GM13976 (cell line): ENCODE results near the gene XYLB.
"Not testable (repeated sequence)": the region's sequence is repeated elsewhere in the genome, so short reads cannot be mapped to it uniquely, and the experiment has no call there.

Experiments
- DNase-seq: peaks from one replicate; pipeline ENCODE4 v3.0.0; 2012; ENCODE audit warnings: low spot score
- CTCF ChIP-seq: IDR thresholded peaks from 2 replicates; pipeline ENCODE4 v1.5.1; 2012; ENCODE audit warnings: borderline replicate concordance, mild to moderate bottlenecking; ENCODE audit not compliant: insufficient read depth; ENCODE audit errors: extremely low read depth, missing control alignments, control extremely low read depth
- in situ Hi-C: fragments of 300-500 bp; cut with MboI; formaldehyde crosslinking; loops from one replicate; pipeline ENCODE4 v1.12.0; 2022; ENCODE audit warnings: low sequenced_read_pairs, mixed read lengths, inconsistent platforms; ENCODE audit not compliant: unreplicated experiment

The XYLB gene

GRCh38 chr3:38401246-38401962 lies 54.8 kb downstream of the XYLB start:
- in situ Hi-C loops = no loop called here
- DNase-seq = no peak
- TF ChIP-seq CTCF = no peak

- no peak for DNase-seq
- in situ Hi-C loops = no loop called here
- no peak for TF ChIP-seq CTCF
Measured at GRCh38 chr3:38404286-38404685, 57.7 kb downstream of the XYLB start.

- no peak for DNase-seq
- no peak for TF ChIP-seq CTCF
- in situ Hi-C loops = no loop called here
Measured at GRCh38 chr3:38411591-38411990, 65.0 kb downstream of the XYLB start.

GRCh38 chr3:38420758-38421157 lies 74.2 kb downstream of the XYLB start:
- in situ Hi-C loops, DNase-seq: not testable (repeated sequence)

- DNase-seq = no peak
Measured at GRCh38 chr3:38421679-38422336, 75.2 kb downstream of the XYLB start.

DNA sequence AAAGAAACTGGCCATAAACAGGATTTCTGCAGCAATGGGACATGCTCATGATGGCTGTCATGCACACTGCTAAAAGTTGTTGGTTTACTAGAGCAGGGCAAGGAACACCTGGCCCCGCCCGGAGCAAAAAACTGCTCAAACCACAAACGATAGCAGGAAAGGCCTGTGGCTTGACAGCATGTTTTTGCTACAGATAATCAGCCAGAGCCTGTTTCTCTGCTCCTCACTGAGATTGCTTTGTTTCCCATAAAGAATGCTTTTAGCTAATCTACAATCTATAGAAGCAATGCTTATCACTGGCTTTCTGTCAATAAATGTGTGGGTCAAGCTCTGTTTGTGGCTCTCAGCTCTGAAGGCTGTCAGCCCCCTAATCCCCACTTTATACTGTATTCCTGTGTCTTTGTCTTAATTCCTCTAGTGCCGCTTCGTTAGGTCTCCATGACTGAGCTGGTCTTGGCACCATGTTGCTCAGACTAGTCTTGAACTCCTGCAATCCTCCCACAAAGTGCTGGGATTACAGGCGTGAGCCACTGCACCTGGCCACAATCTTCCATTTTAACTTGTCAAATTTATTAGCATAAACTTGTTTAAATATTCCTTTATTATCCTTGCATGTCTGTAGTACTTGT lies 80.3 kb downstream of the XYLB start:
- DNase-seq, in situ Hi-C loops: not testable (repeated sequence)

More at GRCh38 chr3:38421679-38422336, 75.2 kb downstream of the XYLB start:
- no peak for TF ChIP-seq CTCF
- in situ Hi-C loops = no loop called here

DNA sequence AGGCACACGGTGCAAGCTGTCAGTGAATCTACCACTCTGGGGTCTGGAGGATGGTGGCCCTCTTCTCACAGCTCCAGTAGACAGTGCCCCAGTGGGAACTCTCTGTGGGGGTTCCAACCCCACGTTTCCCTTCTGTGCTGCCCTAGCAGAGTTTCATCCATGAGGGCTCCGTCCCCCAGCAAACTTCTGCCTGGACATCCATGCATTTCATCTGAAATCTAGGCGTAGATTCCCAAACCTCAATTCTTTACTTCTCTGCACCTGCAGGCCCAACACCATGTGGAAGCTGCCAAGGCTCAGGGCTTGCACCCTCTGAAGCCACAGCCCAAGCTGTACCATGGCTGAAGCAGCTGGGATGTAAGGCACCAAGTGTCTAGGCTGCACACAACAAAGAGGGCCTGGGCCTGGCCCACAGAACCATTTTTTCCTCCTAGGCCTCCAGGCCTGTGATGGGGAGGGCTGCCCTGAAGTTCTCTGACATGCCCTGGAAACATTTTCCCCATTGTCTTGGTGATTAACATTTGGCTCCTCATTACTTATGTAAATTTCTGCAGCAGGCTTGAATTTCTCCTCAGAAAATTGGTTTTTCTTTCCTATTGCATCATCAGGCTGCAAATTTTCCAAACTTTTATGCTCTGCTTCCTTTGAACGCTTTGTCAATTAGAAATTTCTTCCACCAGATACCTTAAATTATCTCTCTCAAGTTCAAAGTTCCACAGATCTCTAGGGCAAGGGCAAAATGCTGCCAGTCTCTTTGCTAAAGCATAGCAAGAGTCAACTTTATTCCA lies 86.5 kb downstream of the XYLB start:
- DNase-seq, in situ Hi-C loops: not testable (repeated sequence)

- in situ Hi-C loops, DNase-seq: not testable (repeated sequence)
Measured at GRCh38 chr3:38433661-38434060, 87.1 kb downstream of the XYLB start.

DNA sequence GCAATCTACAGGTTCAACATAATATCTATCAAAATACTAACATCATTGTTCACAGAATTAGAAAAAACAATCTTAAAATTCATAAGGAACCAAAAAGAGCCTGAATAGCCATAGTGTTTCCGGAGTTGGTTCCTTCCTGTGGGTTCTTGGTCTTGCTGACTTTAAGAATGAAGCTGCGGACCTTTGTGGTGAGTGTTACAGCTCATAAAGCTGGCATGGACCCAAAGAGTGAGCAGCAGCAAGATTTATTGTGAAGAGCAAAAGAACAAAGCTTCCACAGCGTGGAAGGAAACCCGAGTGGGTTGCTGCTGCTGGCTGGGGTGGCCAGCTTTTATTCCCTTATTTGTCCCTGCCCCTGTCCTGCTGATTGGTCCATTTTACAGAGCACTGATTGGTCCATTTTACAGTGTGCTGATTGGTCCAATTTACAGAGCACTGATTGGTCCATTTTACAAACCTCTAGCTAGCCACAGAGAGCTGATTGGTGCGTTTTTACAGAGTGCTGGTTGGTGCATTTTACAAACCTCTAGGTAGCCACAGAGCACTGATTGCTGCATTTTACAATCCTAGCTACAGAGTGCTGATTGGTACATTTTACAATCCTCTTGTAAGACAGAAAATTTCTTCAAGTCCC lies 92.0 kb downstream of the XYLB start:
- in situ Hi-C loops, DNase-seq: not testable (repeated sequence)

- DNase-seq, in situ Hi-C loops: not testable (repeated sequence)
Measured at GRCh38 chr3:38443205-38443604, 96.6 kb downstream of the XYLB start.
